ENCODE results near the gene TMIE.
A peak's percentile ranks its signal among the peaks of the same experiment; 100 is the strongest.

TMIE gene

DNA sequence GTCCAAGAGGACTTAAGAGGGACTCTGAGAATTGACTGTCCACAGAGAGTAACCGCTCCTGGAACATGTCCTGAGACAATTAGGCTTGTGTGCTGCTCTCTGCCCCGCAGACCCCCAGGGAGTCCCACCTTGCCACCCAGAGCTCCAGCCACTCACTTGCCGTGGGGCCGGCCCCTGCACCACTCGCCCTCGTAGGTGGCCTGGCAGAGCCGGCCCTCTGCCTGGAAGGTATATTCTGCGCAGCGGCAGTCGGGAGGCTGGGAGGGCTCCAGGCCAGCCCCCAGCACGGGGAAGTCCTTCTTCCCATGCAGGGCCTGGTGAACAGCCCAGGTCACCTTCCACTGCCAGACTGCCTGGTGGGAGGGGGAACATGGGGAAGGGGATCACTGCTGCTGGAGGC lies 18.2 kb upstream of the TMIE start:
- no peak overlapping the region for H3K4me2 ChIP-seq (ENCODE audit: low read length, poor library complexity, severe bottlenecking)
- no peak overlapping the region for H3K18ac ChIP-seq (ENCODE audit: low read depth in 1 of 2, low read length in 2 of 2)
- 91% methylated on average over 11 of the region's 11 CpGs for WGBS
- H3K27me3 ChIP-seq (ENCODE audit: control insufficient read depth in 1 of 2, insufficient read depth in 1 of 2, low read length in 2 of 2): peaks cover 0 to 12% of the 10 kb centered on the region in 2 experiments
- no peak overlapping the region for H2AFZ ChIP-seq (ENCODE audit: low read depth, low read length)
- no peak overlapping the region for H2BK5ac ChIP-seq (ENCODE audit: low read depth, low read length, poor library complexity, severe bottlenecking)
- no peak overlapping the region for H2BK15ac ChIP-seq (ENCODE audit: low read depth, poor library complexity, severe bottlenecking)
- H2BK120ac ChIP-seq (ENCODE audit: low read depth, low read length): no peak overlapping the region
- H3K23ac ChIP-seq (ENCODE audit: low read length in 2 of 2): no peak overlapping the region
- no peaks in the 10 kb centered on the region for H3K4me1 ChIP-seq (ENCODE audit: control insufficient read depth, insufficient read depth, low read depth, low read length)
- no peaks in the 10 kb centered on the region for H3K79me1 ChIP-seq (replicated peaks; ENCODE audit: low read length, poor library complexity, severe bottlenecking)
- no peak overlapping the region for H4K8ac ChIP-seq (ENCODE audit: low read length)
- H3K4me3 ChIP-seq (ENCODE audit: insufficient read depth in 1 of 2, low read depth in 1 of 2, low read length in 2 of 2): no peak overlapping the region
- H3K27ac ChIP-seq (ENCODE audit: low read length, poor library complexity, severe bottlenecking): no peak overlapping the region
- H3K4ac ChIP-seq (ENCODE audit: low read depth in 1 of 2, low read length in 2 of 2): no peak overlapping the region
- no peaks in the 10 kb centered on the region for H3K9me3 ChIP-seq (ENCODE audit: control insufficient read depth, low read length)
- no peak overlapping the region for H4K91ac ChIP-seq (ENCODE audit: low read length)
- H3K14ac ChIP-seq (ENCODE audit: low read length in 2 of 2): no peak overlapping the region
- peaks cover 0 to 11% of the 10 kb centered on the region in 2 experiments for H3K36me3 ChIP-seq (ENCODE audit: control insufficient read depth in 1 of 2, insufficient read depth in 2 of 2, low read depth in 1 of 2, low read length in 2 of 2)
- H3K9ac ChIP-seq (ENCODE audit: low read length): no peak overlapping the region
- no peak for DNase-seq
- H2BK12ac ChIP-seq (ENCODE audit: low read length in 2 of 2): no peak overlapping the region
- H2AK5ac ChIP-seq (ENCODE audit: low read length, severe bottlenecking): no peak overlapping the region

DNA sequence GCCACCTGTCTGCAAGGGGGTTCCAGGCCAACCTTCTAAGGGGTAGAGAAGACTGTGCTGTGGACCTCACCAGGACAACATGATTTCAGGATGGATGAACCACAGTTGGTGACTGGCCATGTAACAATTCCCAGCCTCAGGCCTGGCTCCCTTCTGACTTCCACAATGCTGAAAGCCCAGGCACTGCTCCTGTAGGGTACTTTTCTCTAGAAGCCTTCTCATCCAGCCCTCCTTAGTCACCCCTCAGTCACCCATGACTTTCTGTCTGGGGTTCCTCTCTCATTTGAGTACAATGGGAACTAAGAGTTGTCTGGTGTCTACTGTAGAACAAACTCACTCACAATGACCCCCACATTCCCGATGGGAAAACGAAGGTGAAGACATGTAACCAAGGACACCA lies 16.3 kb upstream of the TMIE start:
- no peak overlapping the region for H2BK120ac ChIP-seq (ENCODE audit: low read depth, low read length)
- WGBS: 89% methylated on average over 2 of the region's 2 CpGs
- DNase-seq: no peak
- no peak overlapping the region for H2BK12ac ChIP-seq (ENCODE audit: low read length in 2 of 2)
- H3K27me3 ChIP-seq (ENCODE audit: control insufficient read depth in 1 of 2, insufficient read depth in 1 of 2, low read length in 2 of 2): peaks cover 0 to 18% of the 10 kb centered on the region in 2 experiments
- H4K8ac ChIP-seq (ENCODE audit: low read length): no peak overlapping the region
- peaks cover 0 to 11% of the 10 kb centered on the region in 2 experiments for H3K36me3 ChIP-seq (ENCODE audit: control insufficient read depth in 1 of 2, insufficient read depth in 2 of 2, low read depth in 1 of 2, low read length in 2 of 2)
- no peak overlapping the region for H3K18ac ChIP-seq (ENCODE audit: low read depth in 1 of 2, low read length in 2 of 2)
- no peak overlapping the region for H3K9ac ChIP-seq (ENCODE audit: low read length)
- H2BK5ac ChIP-seq (ENCODE audit: low read depth, low read length, poor library complexity, severe bottlenecking): no peak overlapping the region
- H2AFZ ChIP-seq (ENCODE audit: low read depth, low read length): no peak overlapping the region
- H3K79me1 ChIP-seq (replicated peaks; ENCODE audit: low read length, poor library complexity, severe bottlenecking): no peaks in the 10 kb centered on the region
- no peak overlapping the region for H2AK5ac ChIP-seq (ENCODE audit: low read length, severe bottlenecking)
- H3K23ac ChIP-seq (ENCODE audit: low read length in 2 of 2): no peak overlapping the region
- H3K27ac ChIP-seq (ENCODE audit: low read length, poor library complexity, severe bottlenecking): no peak overlapping the region
- no peaks in the 10 kb centered on the region for H3K4me1 ChIP-seq (ENCODE audit: control insufficient read depth, insufficient read depth, low read depth, low read length)
- no peak overlapping the region for H3K14ac ChIP-seq (ENCODE audit: low read length in 2 of 2)
- no peak overlapping the region for H3K4me2 ChIP-seq (ENCODE audit: low read length, poor library complexity, severe bottlenecking)
- no peak overlapping the region for H2BK15ac ChIP-seq (ENCODE audit: low read depth, poor library complexity, severe bottlenecking)
- no peak overlapping the region for H4K91ac ChIP-seq (ENCODE audit: low read length)
- H3K4me3 ChIP-seq (ENCODE audit: insufficient read depth in 1 of 2, low read depth in 1 of 2, low read length in 2 of 2): no peak overlapping the region
- no peak overlapping the region for H3K4ac ChIP-seq (ENCODE audit: low read depth in 1 of 2, low read length in 2 of 2)
- no peaks in the 10 kb centered on the region for H3K9me3 ChIP-seq (ENCODE audit: control insufficient read depth, low read length)

DNA sequence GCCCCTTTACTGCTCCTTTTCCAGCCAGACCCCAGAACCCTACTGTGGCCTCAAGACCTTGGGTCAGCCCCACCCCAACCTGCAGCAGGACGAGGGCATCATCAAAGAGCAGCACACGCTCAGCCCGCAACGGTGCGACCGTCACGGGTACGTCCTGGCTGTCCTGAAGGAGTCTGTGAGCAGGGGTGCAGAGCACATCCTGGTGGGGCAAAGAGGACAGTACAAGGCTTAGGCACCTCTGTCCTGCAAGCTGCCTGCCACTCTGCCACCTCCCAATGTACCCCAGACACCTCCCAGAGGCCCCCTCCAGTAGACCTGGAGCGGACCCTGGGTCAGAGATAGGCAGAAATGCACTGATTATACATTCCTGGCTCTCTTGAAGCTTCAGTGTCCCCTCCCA lies 15.7 kb upstream of the TMIE start:
- 91% methylated on average over 9 of the region's 9 CpGs for WGBS
- peaks cover 0 to 11% of the 10 kb centered on the region in 2 experiments for H3K36me3 ChIP-seq (ENCODE audit: control insufficient read depth in 1 of 2, insufficient read depth in 2 of 2, low read depth in 1 of 2, low read length in 2 of 2)
- no peak overlapping the region for H4K8ac ChIP-seq (ENCODE audit: low read length)
- no peak overlapping the region for H2AFZ ChIP-seq (ENCODE audit: low read depth, low read length)
- no peaks in the 10 kb centered on the region for H3K9me3 ChIP-seq (ENCODE audit: control insufficient read depth, low read length)
- H3K4me2 ChIP-seq (ENCODE audit: low read length, poor library complexity, severe bottlenecking): no peak overlapping the region
- no peak overlapping the region for H3K9ac ChIP-seq (ENCODE audit: low read length)
- H2BK5ac ChIP-seq (ENCODE audit: low read depth, low read length, poor library complexity, severe bottlenecking): no peak overlapping the region
- no peak overlapping the region for H3K18ac ChIP-seq (ENCODE audit: low read depth in 1 of 2, low read length in 2 of 2)
- no peak for DNase-seq
- no peak overlapping the region for H2BK15ac ChIP-seq (ENCODE audit: low read depth, poor library complexity, severe bottlenecking)
- H2BK120ac ChIP-seq (ENCODE audit: low read depth, low read length): no peak overlapping the region
- no peak overlapping the region for H3K4me3 ChIP-seq (ENCODE audit: insufficient read depth in 1 of 2, low read depth in 1 of 2, low read length in 2 of 2)
- no peak overlapping the region for H3K4ac ChIP-seq (ENCODE audit: low read depth in 1 of 2, low read length in 2 of 2)
- no peak overlapping the region for H3K23ac ChIP-seq (ENCODE audit: low read length in 2 of 2)
- peaks cover 2 to 18% of the 10 kb centered on the region in 2 experiments for H3K27me3 ChIP-seq (ENCODE audit: control insufficient read depth in 1 of 2, insufficient read depth in 1 of 2, low read length in 2 of 2)
- no peak overlapping the region for H2AK5ac ChIP-seq (ENCODE audit: low read length, severe bottlenecking)
- H2BK12ac ChIP-seq (ENCODE audit: low read length in 2 of 2): no peak overlapping the region
- H3K79me1 ChIP-seq (replicated peaks; ENCODE audit: low read length, poor library complexity, severe bottlenecking): no peaks in the 10 kb centered on the region
- H4K91ac ChIP-seq (ENCODE audit: low read length): no peak overlapping the region
- peak overlapping the region in 1 of 2 experiments; percentile 36 for H3K14ac ChIP-seq (ENCODE audit: low read length in 2 of 2)
- no peaks in the 10 kb centered on the region for H3K4me1 ChIP-seq (ENCODE audit: control insufficient read depth, insufficient read depth, low read depth, low read length)
- no peak overlapping the region for H3K27ac ChIP-seq (ENCODE audit: low read length, poor library complexity, severe bottlenecking)

DNA sequence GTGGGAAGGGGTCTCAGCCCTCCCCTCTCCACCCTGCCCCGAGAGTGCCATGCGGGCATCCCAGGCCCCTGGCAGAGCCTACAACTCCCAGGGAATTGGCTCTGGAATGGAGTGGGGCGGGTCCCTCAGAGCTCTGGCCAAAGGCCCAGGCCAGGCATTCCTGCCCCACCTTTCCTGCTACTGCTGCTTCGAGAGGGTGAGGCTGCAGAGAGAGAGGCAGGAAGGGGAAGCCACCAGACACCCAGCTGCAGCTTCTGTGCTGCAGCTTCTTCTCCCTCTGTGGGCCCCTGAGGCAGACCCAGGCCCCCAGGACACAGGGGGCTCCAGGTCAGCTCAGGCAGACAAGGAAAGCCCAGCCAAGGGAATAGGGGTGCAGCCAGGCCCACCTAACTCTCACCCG lies 10.4 kb upstream of the TMIE start:
- no peak for DNase-seq
- Histone ChIP-seq H3K14ac (ENCODE audit: low read length in 2 of 2) (peak overlapping the region in 1 of 2 experiments; percentile 8), H3K23ac (ENCODE audit: low read length in 2 of 2) (no peak overlapping the region), H2BK15ac (ENCODE audit: low read depth, poor library complexity, severe bottlenecking) (no peak overlapping the region), H2BK120ac (ENCODE audit: low read depth, low read length) (no peak overlapping the region), H4K91ac (ENCODE audit: low read length) (no peak overlapping the region), H3K27ac (ENCODE audit: low read length, poor library complexity, severe bottlenecking) (no peak overlapping the region), H3K18ac (ENCODE audit: low read depth in 1 of 2, low read length in 2 of 2) (no peak overlapping the region), H3K27me3 (ENCODE audit: control insufficient read depth in 1 of 2, insufficient read depth in 1 of 2, low read length in 2 of 2) (peaks cover 8 to 33% of the 10 kb centered on the region in 2 experiments), H3K4me2 (ENCODE audit: low read length, poor library complexity, severe bottlenecking) (no peak overlapping the region), H2AFZ (ENCODE audit: low read depth, low read length) (no peak overlapping the region), H4K8ac (ENCODE audit: low read length) (no peak overlapping the region), H3K4ac (ENCODE audit: low read depth in 1 of 2, low read length in 2 of 2) (no peak overlapping the region), H3K79me1 (replicated peaks; ENCODE audit: low read length, poor library complexity, severe bottlenecking) (no peaks in the 10 kb centered on the region), H3K4me1 (ENCODE audit: control insufficient read depth, insufficient read depth, low read depth, low read length) (peaks cover 24% of the 10 kb centered on the region), H2AK5ac (ENCODE audit: low read length, severe bottlenecking) (no peak overlapping the region), H3K36me3 (ENCODE audit: control insufficient read depth in 1 of 2, insufficient read depth in 2 of 2, low read depth in 1 of 2, low read length in 2 of 2) (peaks cover 0 to 2% of the 10 kb centered on the region in 2 experiments), H2BK12ac (ENCODE audit: low read length in 2 of 2) (no peak overlapping the region), H3K4me3 (ENCODE audit: insufficient read depth in 1 of 2, low read depth in 1 of 2, low read length in 2 of 2) (no peak overlapping the region), H3K9me3 (ENCODE audit: control insufficient read depth, low read length) (no peaks in the 10 kb centered on the region), H3K9ac (ENCODE audit: low read length) (no peak overlapping the region), H2BK5ac (ENCODE audit: low read depth, low read length, poor library complexity, severe bottlenecking) (no peak overlapping the region)
- WGBS: 90% methylated on average over 5 of the region's 5 CpGs
